HepG2 (cell line): ENCODE results near the gene DNM1. TPM values are rescaled to one million over a fixed set of nuclear protein-coding genes. Genes with fewer than 3 reads are reported as not detected.

ENCODE experiments used
- ELF3 ChIP-seq: IDR thresholded peaks from 2 replicates; pipeline ENCODE4 v1.6.1; 2016; ENCODE audit warnings: missing genetic modification reagents, missing compliant biosample characterization
- KLF13 ChIP-seq: sonication (generic); formaldehyde crosslinking; IDR thresholded peaks from 2 replicates; pipeline ENCODE4 v1.4.0; 2020; ENCODE audit warnings: mild to moderate bottlenecking, missing genetic modification reagents
- KMT2A ChIP-seq: sonication (generic); formaldehyde crosslinking; IDR thresholded peaks from 2 replicates; pipeline ENCODE4 v1.4.0; 2020; ENCODE audit warnings: missing genetic modification reagents
- MTA1 ChIP-seq: sonication (generic); formaldehyde crosslinking; IDR thresholded peaks from 2 replicates; pipeline ENCODE4 v1.4.0; 2020; ENCODE audit warnings: missing genetic modification reagents, mild to moderate bottlenecking, borderline replicate concordance
- MTF1 ChIP-seq: sonication (generic); formaldehyde crosslinking; IDR thresholded peaks from 2 replicates; pipeline ENCODE4 v1.5.0; 2020; ENCODE audit warnings: missing genetic modification reagents
- NFE2L1 ChIP-seq: sonication (generic); formaldehyde crosslinking; IDR thresholded peaks from 2 replicates; pipeline ENCODE4 v1.4.0; 2020; ENCODE audit warnings: missing genetic modification reagents, mild to moderate bottlenecking, borderline replicate concordance
- NR1H2 ChIP-seq: sonication (generic); formaldehyde crosslinking; IDR thresholded peaks from 2 replicates; pipeline ENCODE4 v1.8.1; 2022; ENCODE audit warnings: low read depth, missing genetic modification reagents, borderline replicate concordance
- REXO4 ChIP-seq: sonication (generic); formaldehyde crosslinking; IDR thresholded peaks from 2 replicates; pipeline ENCODE4 v1.8.0; 2022; ENCODE audit warnings: missing genetic modification reagents, mild to moderate bottlenecking, borderline replicate concordance
- XRCC5 ChIP-seq: fragments of 200-400 bp; formaldehyde crosslinking; optimal IDR thresholded peaks from 2 replicates; pipeline ENCODE3; 2017; ENCODE audit warnings: mild to moderate bottlenecking, low read length
- YY1 ChIP-seq: IDR thresholded peaks from 2 replicates; pipeline ENCODE4 v1.6.1; 2011; ENCODE audit warnings: low read length, low read depth, moderate library complexity, mild to moderate bottlenecking; ENCODE audit not compliant: insufficient read depth, insufficient replicate concordance
- ZBTB1 ChIP-seq: sonication (generic); formaldehyde crosslinking; IDR thresholded peaks from 2 replicates; pipeline ENCODE4 v1.4.0; 2020; ENCODE audit warnings: missing genetic modification reagents, borderline replicate concordance
- ZFAT ChIP-seq: sonication (generic); formaldehyde crosslinking; conservative IDR thresholded peaks from 2 replicates; pipeline ENCODE4 v1.8.1; 2023; ENCODE audit warnings: missing genetic modification reagents, inconsistent platforms
- ZNF256 ChIP-seq: sonication (generic); formaldehyde crosslinking; conservative IDR thresholded peaks from 2 replicates; pipeline ENCODE4 v1.4.0; 2020; ENCODE audit warnings: missing genetic modification reagents
- ZNF670 ChIP-seq: sonication (generic); formaldehyde crosslinking; IDR thresholded peaks from 2 replicates; pipeline ENCODE4 v1.8.0; 2022; ENCODE audit warnings: mild to moderate bottlenecking, missing genetic modification reagents, borderline replicate concordance
- ZNF747 ChIP-seq: sonication (generic); formaldehyde crosslinking; IDR thresholded peaks from 2 replicates; pipeline ENCODE4 v1.8.1; 2023; ENCODE audit warnings: missing genetic modification reagents, mild to moderate bottlenecking, borderline replicate concordance
- polyA plus RNA-seq, 8 experiments: library from polyadenylated mRNA; depleted of rRNA in 3 of 8; stranded (reverse) in 7 of 8; unstranded in 1 of 8; fragments of >200 nt; fragmentation: Illumina TruSeq in 4 of 8; extraction: Trizol in 4 of 8; gene quantifications; 2 replicates each; pipeline versions ENCODE4 v1.2.1 to v1.2.3, GENCODE V29; 2011 to 2016; ENCODE audit warnings: low read depth in 4 of 8, missing spikeins in 1 of 8, mixed read lengths in 1 of 8; ENCODE audit not compliant: insufficient read depth in 1 of 8
- total RNA-seq, 5 experiments: library from RNA; depleted of rRNA; stranded (reverse); fragments of >200 nt; fragmentation: Illumina TruSeq; extraction: Trizol; gene quantifications; 2 replicates each; pipeline ENCODE4 v1.2.3, GENCODE V29; 2016; ENCODE audit warnings: low read depth in 1 of 5
- TF ChIP-seq, protein P1 (sequence below): IDR thresholded peaks from 2 replicates; pipeline ENCODE4 v1.6.1; 2016; ENCODE audit warnings: low read depth, control low read depth
- TF ChIP-seq, protein P2 (sequence below): sonication (generic); formaldehyde crosslinking; IDR thresholded peaks from 2 replicates; pipeline ENCODE4 v1.8.0; 2022; ENCODE audit warnings: mild to moderate bottlenecking, missing genetic modification reagents
- TF ChIP-seq, protein P3 (sequence below): sonication (generic); formaldehyde crosslinking; IDR thresholded peaks from 2 replicates; pipeline ENCODE4 v1.4.0; 2020; ENCODE audit warnings: missing genetic modification reagents, borderline replicate concordance
- TF ChIP-seq, protein P4 (sequence below): sonication (generic); formaldehyde crosslinking; conservative IDR thresholded peaks from 2 replicates; pipeline ENCODE4 v1.8.0; 2022; ENCODE audit warnings: mild to moderate bottlenecking, moderate library complexity, missing genetic modification reagents
- TF ChIP-seq, protein P5 (sequence below): sonication (generic); formaldehyde crosslinking; IDR thresholded peaks from 2 replicates; pipeline ENCODE4 v1.5.0; 2020; ENCODE audit warnings: missing genetic modification reagents, mild to moderate bottlenecking, borderline replicate concordance

DNM1 gene
- total and polyA plus RNA-seq, 2 of the 13 experiments (the other 11 are each of a cell fraction or from before 2014, with no cell fraction given): 0.13 to 0.58 TPM

DNA sequence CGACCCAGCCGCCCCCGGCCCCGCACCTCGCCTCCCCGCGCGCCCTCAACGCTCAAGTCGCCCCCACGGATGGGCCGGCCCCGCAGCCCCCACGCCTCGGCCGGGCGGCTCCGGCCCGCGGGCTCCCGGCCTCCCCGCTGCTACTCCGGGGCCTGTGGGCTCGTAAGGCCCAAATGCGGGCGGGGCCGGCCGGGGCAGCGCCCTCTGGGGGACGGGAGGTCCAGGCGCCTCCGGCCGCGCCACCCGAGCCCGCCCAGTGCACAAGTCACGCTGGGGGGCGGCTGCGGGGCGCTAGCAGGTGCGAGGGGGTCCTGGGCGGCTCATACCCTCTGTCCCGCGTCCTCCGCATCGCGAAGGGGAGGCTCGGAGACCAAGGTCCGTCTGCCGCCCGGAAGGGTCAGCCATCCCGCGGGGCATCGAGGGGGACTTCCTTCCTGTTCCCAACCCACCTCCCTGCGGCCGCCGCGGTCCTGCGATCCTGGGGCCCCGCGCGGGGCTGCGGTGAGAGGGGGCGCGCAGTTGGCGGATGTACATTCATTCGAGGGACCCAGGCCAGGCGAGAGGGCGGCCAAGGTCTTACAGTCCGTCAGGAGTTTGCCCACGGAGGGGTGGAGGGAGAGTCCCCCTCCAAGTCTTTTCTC, 11.7 kb upstream of the DNM1 start, which contains the start of gene CIZ1 (continued):
- TF ChIP-seq ZNF670 (0 out of 2 replicates have a peak, but pooled peaks have one; percentile 48), ZBTB1 (CRISPR knock-in tag) (no peak), ZNF256 (CRISPR knock-in tag) (no peak), MTF1 (no peak), ZFAT (CRISPR knock-in tag) (peak; percentile 32; the same call in 1 of the 2 replicates), NR1H2 (no peak), KMT2A (CRISPR knock-in tag) (peak; percentile 34; the same call in 1 of the 2 replicates), ELF3 (peak; percentile 34), MTA1 (CRISPR knock-in tag) (peak; percentile 68; the same call in 1 of the 2 replicates), REXO4 (CRISPR knock-in tag) (no peak), KLF13 (CRISPR knock-in tag) (peak; percentile 83; the same call in 1 of the 2 replicates), YY1 (peak; percentile 51), XRCC5 (peak; percentile 70), ZNF747 (CRISPR knock-in tag) (peak; percentile 30; the same call in 1 of the 2 replicates), NFE2L1 (CRISPR knock-in tag) (no peak)
- TF ChIP-seq, protein P1, sequence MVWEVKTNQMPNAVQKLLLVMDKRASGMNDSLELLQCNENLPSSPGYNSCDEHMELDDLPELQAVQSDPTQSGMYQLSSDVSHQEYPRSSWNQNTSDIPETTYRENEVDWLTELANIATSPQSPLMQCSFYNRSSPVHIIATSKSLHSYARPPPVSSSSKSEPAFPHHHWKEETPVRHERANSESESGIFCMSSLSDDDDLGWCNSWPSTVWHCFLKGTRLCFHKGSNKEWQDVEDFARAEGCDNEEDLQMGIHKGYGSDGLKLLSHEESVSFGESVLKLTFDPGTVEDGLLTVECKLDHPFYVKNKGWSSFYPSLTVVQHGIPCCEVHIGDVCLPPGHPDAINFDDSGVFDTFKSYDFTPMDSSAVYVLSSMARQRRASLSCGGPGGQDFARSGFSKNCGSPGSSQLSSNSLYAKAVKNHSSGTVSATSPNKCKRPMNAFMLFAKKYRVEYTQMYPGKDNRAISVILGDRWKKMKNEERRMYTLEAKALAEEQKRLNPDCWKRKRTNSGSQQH (CRISPR knock-in tag): no peak
- TF ChIP-seq, protein P2, sequence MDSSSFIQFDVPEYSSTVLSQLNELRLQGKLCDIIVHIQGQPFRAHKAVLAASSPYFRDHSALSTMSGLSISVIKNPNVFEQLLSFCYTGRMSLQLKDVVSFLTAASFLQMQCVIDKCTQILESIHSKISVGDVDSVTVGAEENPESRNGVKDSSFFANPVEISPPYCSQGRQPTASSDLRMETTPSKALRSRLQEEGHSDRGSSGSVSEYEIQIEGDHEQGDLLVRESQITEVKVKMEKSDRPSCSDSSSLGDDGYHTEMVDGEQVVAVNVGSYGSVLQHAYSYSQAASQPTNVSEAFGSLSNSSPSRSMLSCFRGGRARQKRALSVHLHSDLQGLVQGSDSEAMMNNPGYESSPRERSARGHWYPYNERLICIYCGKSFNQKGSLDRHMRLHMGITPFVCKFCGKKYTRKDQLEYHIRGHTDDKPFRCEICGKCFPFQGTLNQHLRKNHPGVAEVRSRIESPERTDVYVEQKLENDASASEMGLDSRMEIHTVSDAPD (CRISPR knock-in tag): no peak
- TF ChIP-seq, protein P3, sequence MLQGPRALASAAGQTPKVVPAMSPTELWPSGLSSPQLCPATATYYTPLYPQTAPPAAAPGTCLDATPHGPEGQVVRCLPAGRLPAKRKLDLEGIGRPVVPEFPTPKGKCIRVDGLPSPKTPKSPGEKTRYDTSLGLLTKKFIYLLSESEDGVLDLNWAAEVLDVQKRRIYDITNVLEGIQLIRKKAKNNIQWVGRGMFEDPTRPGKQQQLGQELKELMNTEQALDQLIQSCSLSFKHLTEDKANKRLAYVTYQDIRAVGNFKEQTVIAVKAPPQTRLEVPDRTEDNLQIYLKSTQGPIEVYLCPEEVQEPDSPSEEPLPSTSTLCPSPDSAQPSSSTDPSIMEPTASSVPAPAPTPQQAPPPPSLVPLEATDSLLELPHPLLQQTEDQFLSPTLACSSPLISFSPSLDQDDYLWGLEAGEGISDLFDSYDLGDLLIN (CRISPR knock-in tag): peak; percentile 25; the same call in 1 of the 2 replicates
- TF ChIP-seq, protein P4, sequence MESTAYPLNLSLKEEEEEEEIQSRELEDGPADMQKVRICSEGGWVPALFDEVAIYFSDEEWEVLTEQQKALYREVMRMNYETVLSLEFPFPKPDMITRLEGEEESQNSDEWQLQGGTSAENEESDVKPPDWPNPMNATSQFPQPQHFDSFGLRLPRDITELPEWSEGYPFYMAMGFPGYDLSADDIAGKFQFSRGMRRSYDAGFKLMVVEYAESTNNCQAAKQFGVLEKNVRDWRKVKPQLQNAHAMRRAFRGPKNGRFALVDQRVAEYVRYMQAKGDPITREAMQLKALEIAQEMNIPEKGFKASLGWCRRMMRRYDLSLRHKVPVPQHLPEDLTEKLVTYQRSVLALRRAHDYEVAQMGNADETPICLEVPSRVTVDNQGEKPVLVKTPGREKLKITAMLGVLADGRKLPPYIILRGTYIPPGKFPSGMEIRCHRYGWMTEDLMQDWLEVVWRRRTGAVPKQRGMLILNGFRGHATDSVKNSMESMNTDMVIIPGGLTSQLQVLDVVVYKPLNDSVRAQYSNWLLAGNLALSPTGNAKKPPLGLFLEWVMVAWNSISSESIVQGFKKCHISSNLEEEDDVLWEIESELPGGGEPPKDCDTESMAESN (CRISPR knock-in tag): peak; percentile 81
- TF ChIP-seq, protein P5, sequence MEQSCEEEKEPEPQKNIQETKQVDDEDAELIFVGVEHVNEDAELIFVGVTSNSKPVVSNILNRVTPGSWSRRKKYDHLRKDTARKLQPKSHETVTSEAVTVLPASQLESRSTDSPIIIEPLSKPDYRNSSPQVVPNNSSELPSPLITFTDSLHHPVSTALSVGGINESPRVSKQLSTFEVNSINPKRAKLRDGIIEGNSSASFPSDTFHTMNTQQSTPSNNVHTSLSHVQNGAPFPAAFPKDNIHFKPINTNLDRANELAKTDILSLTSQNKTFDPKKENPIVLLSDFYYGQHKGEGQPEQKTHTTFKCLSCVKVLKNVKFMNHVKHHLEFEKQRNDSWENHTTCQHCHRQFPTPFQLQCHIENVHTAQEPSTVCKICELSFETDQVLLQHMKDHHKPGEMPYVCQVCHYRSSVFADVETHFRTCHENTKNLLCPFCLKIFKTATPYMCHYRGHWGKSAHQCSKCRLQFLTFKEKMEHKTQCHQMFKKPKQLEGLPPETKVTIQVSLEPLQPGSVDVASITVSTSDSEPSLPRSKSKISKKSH: peak; percentile 68; the same call in 1 of the 2 replicates
